GM19467 (cell line): Measurements from ENCODE around the gene FERMT2.

Source experiments
- ATAC-seq: cut with Tn5 transposase; IDR thresholded peaks from one replicate; pipeline ENCODE4 v1.9.1; 2021; ENCODE audit warnings: mild to moderate bottlenecking, moderate library complexity; ENCODE audit not compliant: unreplicated experiment

Gene FERMT2

GRCh38 chr14:52950898-52951680 is at the start of gene FERMT2:
Gene FERMT2 (minus strand): TSS chr14:52951050. CDS start chr14:52950568, 482 bp downstream.
- ATAC-seq = no peak

- ATAC-seq = no peak
Observed at GRCh38 chr14:52998376-52999015, 47.6 kb upstream of the FERMT2 start.

GRCh38 chr14:52996493-52996892 is 45.6 kb upstream of the FERMT2 start:
- no peak for ATAC-seq

GRCh38 chr14:52995998-52996397 is 45.1 kb upstream of the FERMT2 start:
- ATAC-seq = no peak

- no peak for ATAC-seq
Observed at GRCh38 chr14:52992236-52992870, 41.5 kb upstream of the FERMT2 start.

GRCh38 chr14:52988139-52988538 is 37.3 kb upstream of the FERMT2 start:
- no peak for ATAC-seq

- no peak for ATAC-seq
Observed at GRCh38 chr14:52987514-52987913, 36.7 kb upstream of the FERMT2 start.

- no peak for ATAC-seq
Observed at GRCh38 chr14:52987042-52987441, 36.2 kb upstream of the FERMT2 start.

GRCh38 chr14:52977798-52978197 is 26.9 kb upstream of the FERMT2 start:
- ATAC-seq = no peak

- ATAC-seq = no peak
Observed at GRCh38 chr14:52974406-52974805, 23.6 kb upstream of the FERMT2 start.

- no peak for ATAC-seq
Observed at GRCh38 chr14:52961060-52961639, 10.3 kb upstream of the FERMT2 start.

GRCh38 chr14:52960627-52961026 is 9.8 kb upstream of the FERMT2 start:
- ATAC-seq = no peak

- ATAC-seq = no peak
Observed at GRCh38 chr14:52954346-52955214, 3.7 kb upstream of the FERMT2 start.

GRCh38 chr14:52951681-52952554 is 1.1 kb upstream of the FERMT2 start:
- no peak for ATAC-seq

GRCh38 chr14:52950410-52950897 is 396 bp downstream of the FERMT2 start:
- ATAC-seq = no peak

GRCh38 chr14:52949711-52950409 is 990 bp downstream of the FERMT2 start:
- no peak for ATAC-seq

GRCh38 chr14:52949249-52949648 is 1.6 kb downstream of the FERMT2 start:
- ATAC-seq = no peak

- ATAC-seq = no peak
Observed at GRCh38 chr14:52948836-52949235, 2.0 kb downstream of the FERMT2 start.

- no peak for ATAC-seq
Observed at GRCh38 chr14:52948039-52948438, 2.8 kb downstream of the FERMT2 start.
